Measurements from ENCODE around the gene DNAJB6. TPM values are rescaled to one million over a fixed set of nuclear protein-coding genes. Genes with fewer than 3 reads are reported as not detected.

The DNAJB6 gene
- total and polyA plus RNA-seq, 4 donors = 118 to 143 (median 128) TPM

DNA sequence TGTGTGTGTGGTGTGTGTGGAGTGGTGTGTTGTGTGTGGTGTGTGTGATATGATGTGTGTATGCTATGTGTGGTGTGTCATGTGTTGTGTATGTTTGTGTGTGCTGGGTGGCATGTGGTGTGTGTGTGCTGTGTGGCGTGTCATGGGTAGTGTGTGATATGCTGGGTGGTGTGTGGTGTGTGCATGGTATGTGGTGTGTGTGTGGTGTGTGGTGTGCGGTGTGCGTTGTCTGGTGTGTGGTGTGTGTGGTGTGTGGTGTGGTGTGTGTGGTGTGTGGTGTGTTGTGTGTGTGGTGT is 37.5 kb upstream of the DNAJB6 start:
- Histone ChIP-seq H3K27me3 (ENCODE audit: control insufficient read depth in 1 of 2, insufficient read depth in 2 of 2, low read length in 1 of 2) (no peaks in the 10 kb centered on the region), H3K9me3 (ENCODE audit: control insufficient read depth, low read length) (no peaks in the 10 kb centered on the region), H3K27ac (ENCODE audit: low read depth in 1 of 2, low read length in 2 of 2) (no peak overlapping the region), H3K4me3 (ENCODE audit: low read length in 2 of 2) (no peak overlapping the region), H3K4me1 (ENCODE audit: control insufficient read depth in 1 of 2, insufficient read depth in 2 of 2, low read length in 2 of 2) (no peaks in the 10 kb centered on the region), H3K36me3 (ENCODE audit: control insufficient read depth in 1 of 2, insufficient read depth in 2 of 2, low read length in 1 of 2) (no peaks in the 10 kb centered on the region)
- WGBS, 2 donors = 91 to 97% methylated on average over 3 of the region's 3 CpGs
- intact Hi-C loops (cut with DNase I) = no loop called here
- DNase-seq = no peak
- ATAC-seq (ENCODE audit: low FRiP score) = no peak

DNA sequence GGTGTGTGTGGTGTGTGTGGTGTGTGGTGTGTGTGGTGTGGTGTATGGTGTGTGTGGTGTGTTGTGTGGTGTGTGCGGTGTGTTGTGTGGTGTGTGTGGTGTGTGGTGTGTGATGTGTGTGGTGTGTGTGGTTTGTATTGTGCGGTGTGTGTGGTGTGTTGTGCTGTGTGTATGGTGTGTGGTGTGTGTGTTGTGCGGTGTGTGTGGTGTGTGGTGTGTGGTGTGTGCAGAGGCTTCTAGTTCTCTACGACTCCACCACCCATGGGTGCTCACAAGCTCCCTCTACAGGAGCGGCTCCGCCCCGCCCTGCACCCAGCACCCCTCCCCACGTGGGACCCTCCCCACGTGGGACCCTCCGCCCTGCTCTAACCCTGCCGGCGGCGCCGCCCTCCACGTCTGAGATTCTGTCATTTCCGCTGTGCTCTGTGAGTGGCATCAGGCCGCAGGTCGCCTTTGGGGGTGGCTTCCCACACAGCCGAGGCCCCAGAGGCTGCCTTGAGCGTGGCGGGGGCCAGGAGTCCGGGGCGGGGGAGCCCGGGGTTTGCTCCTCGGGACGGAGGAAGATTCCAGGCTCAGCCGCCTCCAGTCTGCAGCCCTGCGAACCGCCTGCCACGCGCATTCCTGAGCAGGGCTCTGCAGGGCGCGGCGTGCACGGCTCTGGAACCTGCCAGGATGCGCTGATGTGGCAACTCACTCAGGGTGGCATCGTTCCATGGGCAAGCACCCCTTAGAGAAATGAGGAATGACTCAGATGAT is 37.0 kb upstream of the DNAJB6 start:
- Histone ChIP-seq H3K27ac (ENCODE audit: low read depth in 1 of 2, low read length in 2 of 2) (no peak overlapping the region), H3K4me3 (ENCODE audit: low read length in 2 of 2) (no peak overlapping the region), H3K27me3 (ENCODE audit: control insufficient read depth in 1 of 2, insufficient read depth in 2 of 2, low read length in 1 of 2) (no peaks in the 10 kb centered on the region), H3K4me1 (ENCODE audit: control insufficient read depth in 1 of 2, insufficient read depth in 2 of 2, low read length in 2 of 2) (no peaks in the 10 kb centered on the region), H3K36me3 (ENCODE audit: control insufficient read depth in 1 of 2, insufficient read depth in 2 of 2, low read length in 1 of 2) (no peaks in the 10 kb centered on the region), H3K9me3 (ENCODE audit: control insufficient read depth, low read length) (no peaks in the 10 kb centered on the region)
- ATAC-seq (ENCODE audit: low FRiP score) = peak; percentile 4
- intact Hi-C loops (cut with DNase I) = no loop called here
- no peak for DNase-seq
- 75 to 77% methylated on average over 30 to 37 of the region's 37 CpGs for WGBS, 2 donors

- Histone ChIP-seq H3K4me1 (ENCODE audit: control insufficient read depth in 1 of 2, insufficient read depth in 2 of 2, low read length in 2 of 2) (no peaks in the 10 kb centered on the region), H3K9me3 (ENCODE audit: control insufficient read depth, low read length) (no peaks in the 10 kb centered on the region), H3K27ac (ENCODE audit: low read depth in 1 of 2, low read length in 2 of 2) (no peak overlapping the region), H3K36me3 (ENCODE audit: control insufficient read depth in 1 of 2, insufficient read depth in 2 of 2, low read length in 1 of 2) (no peaks in the 10 kb centered on the region), H3K4me3 (ENCODE audit: low read length in 2 of 2) (no peak overlapping the region), H3K27me3 (ENCODE audit: control insufficient read depth in 1 of 2, insufficient read depth in 2 of 2, low read length in 1 of 2) (no peaks in the 10 kb centered on the region)
- intact Hi-C loops (cut with DNase I) = no loop called here
- ATAC-seq (ENCODE audit: low FRiP score) (no peak), DNase-seq (no peak)
- WGBS, 2 donors = 65 to 76% methylated on average over 29 of the region's 29 CpGs
Measured at GRCh38 chr7:157300369-157300825, 36.4 kb upstream of the DNAJB6 start.

- H3K4me1 ChIP-seq (ENCODE audit: control insufficient read depth in 1 of 2, insufficient read depth in 2 of 2, low read length in 2 of 2) = no peaks in the 10 kb centered on the region
- no peak overlapping the region for H3K27ac ChIP-seq (ENCODE audit: low read depth in 1 of 2, low read length in 2 of 2)
- H3K36me3 ChIP-seq (ENCODE audit: control insufficient read depth in 1 of 2, insufficient read depth in 2 of 2, low read length in 1 of 2) = no peaks in the 10 kb centered on the region
- H3K27me3 ChIP-seq (ENCODE audit: control insufficient read depth in 1 of 2, insufficient read depth in 2 of 2, low read length in 1 of 2) = no peaks in the 10 kb centered on the region
- DNase-seq (no peak), ATAC-seq (ENCODE audit: low FRiP score) (no peak)
- WGBS, 2 donors = 81 to 88% methylated on average over 10 of the region's 10 CpGs
- H3K9me3 ChIP-seq (ENCODE audit: control insufficient read depth, low read length) = no peaks in the 10 kb centered on the region
- intact Hi-C loops (cut with DNase I) = no loop called here
- H3K4me3 ChIP-seq (ENCODE audit: low read length in 2 of 2) = no peak overlapping the region
Measured at GRCh38 chr7:157301610-157302120, 35.1 kb upstream of the DNAJB6 start.

DNA sequence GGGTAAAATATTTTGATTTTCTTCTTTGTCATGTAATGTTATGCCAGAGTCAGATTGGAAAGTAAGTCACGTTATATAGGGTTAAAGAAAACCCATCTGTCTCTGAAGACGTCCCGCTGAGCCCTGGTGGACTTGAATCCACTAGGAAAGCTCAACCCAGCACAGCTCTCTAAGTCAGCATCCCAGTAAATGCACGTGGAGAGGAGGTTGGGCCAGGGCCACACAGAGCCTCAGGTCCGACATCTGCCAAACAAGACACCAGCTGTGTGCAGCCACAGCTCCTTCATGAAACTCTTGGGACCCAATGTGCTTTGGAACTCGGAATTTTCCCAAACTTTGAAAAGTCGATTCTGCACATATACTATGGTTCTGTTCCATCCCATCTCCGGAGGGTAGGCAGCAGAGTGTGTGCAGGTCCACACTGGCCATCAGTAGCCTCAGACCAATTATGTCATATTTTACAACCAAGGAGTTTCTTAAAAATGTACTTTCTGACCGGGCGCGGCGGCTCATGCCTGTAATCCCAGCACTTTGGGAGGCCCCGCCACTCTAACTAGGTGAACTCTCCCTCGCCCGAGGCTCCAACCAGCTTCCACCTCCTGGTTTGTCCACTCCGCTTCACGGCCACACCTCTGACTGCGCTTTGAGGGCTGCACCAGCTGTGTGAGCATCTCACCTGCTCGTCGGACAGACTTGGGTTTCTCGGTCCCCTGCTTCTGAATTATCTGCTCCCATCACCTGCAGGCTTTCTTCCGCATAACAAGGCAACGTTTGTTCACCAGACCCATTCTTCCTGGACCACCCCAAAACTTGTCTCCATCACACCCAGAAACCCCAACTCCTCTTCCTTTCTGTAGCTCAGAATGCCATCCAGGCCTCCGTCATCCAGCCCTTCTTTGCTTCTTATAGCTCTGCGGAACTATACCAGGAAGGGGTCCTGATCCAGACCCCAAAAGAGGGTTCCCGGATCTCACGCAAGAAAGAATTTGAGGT is 29.7 kb upstream of the DNAJB6 start:
- Histone ChIP-seq H3K27ac (ENCODE audit: low read depth in 1 of 2, low read length in 2 of 2) (no peak overlapping the region), H3K4me1 (ENCODE audit: control insufficient read depth in 1 of 2, insufficient read depth in 2 of 2, low read length in 2 of 2) (no peaks in the 10 kb centered on the region), H3K4me3 (ENCODE audit: low read length in 2 of 2) (no peak overlapping the region), H3K9me3 (ENCODE audit: control insufficient read depth, low read length) (no peaks in the 10 kb centered on the region), H3K36me3 (ENCODE audit: control insufficient read depth in 1 of 2, insufficient read depth in 2 of 2, low read length in 1 of 2) (no peaks in the 10 kb centered on the region), H3K27me3 (ENCODE audit: control insufficient read depth in 1 of 2, insufficient read depth in 2 of 2, low read length in 1 of 2) (no peaks in the 10 kb centered on the region)
- 77 to 84% methylated on average over 27 of the region's 27 CpGs for WGBS, 2 donors
- no peak for ATAC-seq (ENCODE audit: low FRiP score)
- no peak for DNase-seq
- intact Hi-C loops (cut with DNase I) = no loop called here

GRCh38 chr7:157309988-157310668 is 26.7 kb upstream of the DNAJB6 start:
- Histone ChIP-seq H3K27ac (ENCODE audit: low read depth in 1 of 2, low read length in 2 of 2) (no peak overlapping the region), H3K4me1 (ENCODE audit: control insufficient read depth in 1 of 2, insufficient read depth in 2 of 2, low read length in 2 of 2) (no peaks in the 10 kb centered on the region), H3K27me3 (ENCODE audit: control insufficient read depth in 1 of 2, insufficient read depth in 2 of 2, low read length in 1 of 2) (no peaks in the 10 kb centered on the region), H3K36me3 (ENCODE audit: control insufficient read depth in 1 of 2, insufficient read depth in 2 of 2, low read length in 1 of 2) (no peaks in the 10 kb centered on the region), H3K4me3 (ENCODE audit: low read length in 2 of 2) (no peak overlapping the region), H3K9me3 (ENCODE audit: control insufficient read depth, low read length) (no peaks in the 10 kb centered on the region)
- ATAC-seq (ENCODE audit: low FRiP score) (no peak), DNase-seq (no peak)
- intact Hi-C loops (cut with DNase I) = no loop called here
- 52 to 65% methylated on average over 10 of the region's 10 CpGs for WGBS, 2 donors

DNA sequence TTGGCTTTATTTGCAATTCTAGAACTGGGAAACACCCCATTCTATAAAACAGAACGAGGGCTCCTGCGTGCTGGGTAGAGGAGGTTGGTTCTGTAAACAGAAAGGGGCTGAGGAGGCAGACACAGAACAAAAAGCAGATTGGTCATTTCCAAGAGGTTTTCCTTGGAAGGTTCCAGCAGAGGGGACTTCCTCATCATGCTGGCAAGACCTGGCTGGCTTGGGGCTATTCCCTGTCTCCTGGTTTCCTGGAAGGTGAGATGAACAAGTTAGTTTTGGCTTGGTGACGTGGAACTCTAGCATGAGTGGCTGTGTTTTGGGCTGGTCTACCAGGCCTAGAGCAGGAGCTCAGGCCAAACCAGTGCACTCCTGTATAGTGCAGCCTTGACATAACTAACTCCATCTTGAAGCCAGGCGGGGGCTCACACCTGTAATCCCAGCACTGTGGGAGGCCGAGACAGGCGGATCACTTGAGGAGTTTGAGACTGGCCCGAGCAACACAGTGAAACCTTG is 26.1 kb upstream of the DNAJB6 start:
- Histone ChIP-seq H3K4me1 (ENCODE audit: control insufficient read depth in 1 of 2, insufficient read depth in 2 of 2, low read length in 2 of 2) (no peaks in the 10 kb centered on the region), H3K27ac (ENCODE audit: low read depth in 1 of 2, low read length in 2 of 2) (no peak overlapping the region), H3K4me3 (ENCODE audit: low read length in 2 of 2) (no peak overlapping the region), H3K9me3 (ENCODE audit: control insufficient read depth, low read length) (no peaks in the 10 kb centered on the region), H3K27me3 (ENCODE audit: control insufficient read depth in 1 of 2, insufficient read depth in 2 of 2, low read length in 1 of 2) (no peaks in the 10 kb centered on the region), H3K36me3 (ENCODE audit: control insufficient read depth in 1 of 2, insufficient read depth in 2 of 2, low read length in 1 of 2) (no peaks in the 10 kb centered on the region)
- 64 to 65% methylated on average over 7 of the region's 7 CpGs for WGBS, 2 donors
- intact Hi-C loops (cut with DNase I) = no loop called here
- no peak for DNase-seq
- ATAC-seq (ENCODE audit: low FRiP score) = no peak

DNA sequence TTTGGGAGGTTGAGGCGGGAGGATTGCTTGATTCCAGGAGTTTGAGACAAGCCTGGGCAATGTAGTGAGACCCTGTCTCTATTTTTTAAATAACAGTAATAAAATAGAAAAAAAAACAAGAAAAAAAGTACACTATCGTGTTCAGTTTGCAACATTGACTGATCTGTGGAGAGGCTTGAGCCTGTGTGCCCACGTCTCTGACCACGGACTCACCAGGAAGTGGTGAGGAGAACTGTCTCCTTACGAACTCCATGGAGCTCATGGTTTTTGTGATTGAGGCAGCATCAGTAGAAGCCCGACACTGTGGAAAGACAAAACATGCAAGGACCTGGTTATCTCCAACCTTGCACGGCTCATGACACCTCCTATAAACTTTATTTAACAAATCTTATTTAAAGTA is 23.9 kb upstream of the DNAJB6 start:
- H3K36me3 ChIP-seq (ENCODE audit: control insufficient read depth in 1 of 2, insufficient read depth in 2 of 2, low read length in 1 of 2) = no peaks in the 10 kb centered on the region
- ATAC-seq (ENCODE audit: low FRiP score) (no peak), DNase-seq (no peak)
- 89 to 93% methylated on average over 7 of the region's 7 CpGs for whole genome bisulfite sequencing, 2 donors
- no peaks in the 10 kb centered on the region for H3K27me3 ChIP-seq (ENCODE audit: control insufficient read depth in 1 of 2, insufficient read depth in 2 of 2, low read length in 1 of 2)
- H3K4me1 ChIP-seq (ENCODE audit: control insufficient read depth in 1 of 2, insufficient read depth in 2 of 2, low read length in 2 of 2) = no peaks in the 10 kb centered on the region
- intact Hi-C loops (cut with DNase I) = no loop called here
- no peaks in the 10 kb centered on the region for H3K9me3 ChIP-seq (ENCODE audit: control insufficient read depth, low read length)
- H3K27ac ChIP-seq (ENCODE audit: low read depth in 1 of 2, low read length in 2 of 2) = no peak overlapping the region
- H3K4me3 ChIP-seq (ENCODE audit: low read length in 2 of 2) = no peak overlapping the region
